Inflammatory macrophage (primary cell): Measurements from ENCODE around the gene MYH7B.

ENCODE experiments used
- DNase-seq, 2 donors: peaks; one replicate each; pipeline ENCODE4 v3.0.0-alpha.2; 2020 to 2022

The MYH7B gene

GRCh38 chr20:34977365-34978091, 21.9 kb downstream of the MYH7B start:
- no peak for DNase-seq

- DNase-seq, result no peak
These were observed 22.6 kb downstream of the MYH7B start for GRCh38 chr20:34978092-34978744.

DNA sequence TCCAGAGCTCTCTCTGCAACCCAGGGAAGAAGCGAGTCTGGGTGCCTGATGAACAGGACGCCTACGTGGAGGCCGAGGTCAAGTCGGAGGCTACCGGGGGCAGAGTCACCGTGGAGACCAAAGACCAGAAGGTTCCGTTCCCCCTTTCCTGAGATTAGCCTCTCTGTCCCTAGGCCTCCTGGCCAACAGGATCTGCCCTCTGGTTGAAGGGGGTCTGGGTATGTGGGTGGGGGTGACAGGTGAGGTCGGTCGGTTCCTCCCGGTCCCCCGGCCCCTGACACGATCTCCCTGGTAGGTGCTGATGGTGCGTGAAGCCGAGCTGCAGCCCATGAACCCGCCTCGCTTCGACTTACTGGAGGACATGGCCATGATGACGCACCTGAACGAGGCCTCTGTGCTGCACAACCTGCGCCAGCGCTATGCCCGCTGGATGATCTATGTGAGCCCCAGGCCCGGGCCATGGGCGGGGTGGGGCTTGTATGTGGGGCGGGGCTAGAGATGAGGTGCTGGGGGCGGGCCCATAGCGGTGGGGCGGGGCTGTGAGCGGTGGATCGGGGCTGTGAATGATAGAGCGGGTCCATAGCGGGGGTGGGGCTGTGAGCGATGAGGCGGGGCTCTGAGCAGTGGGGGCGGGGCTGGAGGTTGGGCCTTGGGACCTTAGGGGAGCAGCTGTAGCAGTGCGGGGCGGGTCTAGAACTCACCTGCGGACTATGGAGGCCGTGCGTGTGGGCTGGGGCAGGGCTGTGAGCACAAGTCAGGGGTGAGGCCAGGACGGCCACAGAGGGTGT, 23.9 kb downstream of the MYH7B start:
- no peak for DNase-seq

GRCh38 chr20:34980543-34981233, 25.0 kb downstream of the MYH7B start:
- DNase-seq, result no peak

DNA sequence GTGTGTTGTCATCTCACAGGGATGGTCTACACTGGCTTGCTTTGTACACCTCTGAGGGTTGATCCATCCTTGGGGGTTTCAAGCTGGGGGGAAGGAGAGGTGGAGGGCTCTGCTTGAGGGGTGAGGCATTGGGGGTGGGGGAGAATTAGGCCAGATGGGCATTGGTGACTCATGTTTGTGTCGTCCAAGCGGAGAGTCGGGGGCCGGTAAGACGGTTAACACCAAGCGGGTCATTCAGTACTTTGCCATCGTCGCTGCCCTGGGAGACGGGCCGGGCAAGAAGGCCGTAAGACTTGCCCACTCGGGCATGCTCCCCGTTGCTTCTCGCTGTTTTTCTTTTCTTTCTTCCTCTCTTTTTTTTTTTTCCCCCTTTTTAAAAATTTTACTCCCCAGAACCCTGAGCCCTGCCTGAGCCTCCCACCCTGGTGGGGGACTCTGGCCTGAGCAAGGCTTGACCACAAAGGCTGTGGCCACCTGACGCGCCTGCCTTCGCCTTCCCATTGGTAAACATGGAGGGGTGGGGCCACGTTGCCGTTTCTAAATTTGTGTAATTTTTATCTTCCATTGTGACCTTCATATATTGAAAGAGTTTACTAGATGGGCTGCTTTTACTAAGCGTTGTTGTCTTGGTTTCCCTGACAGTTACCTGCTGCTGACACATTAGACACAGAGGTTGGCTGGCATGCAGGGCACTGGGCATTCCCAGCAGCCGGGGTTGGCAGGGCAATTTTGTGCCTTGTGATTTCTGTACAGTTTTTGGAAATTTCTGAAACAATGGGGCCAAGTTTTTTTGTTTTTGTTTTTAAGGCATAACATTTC, 26.8 kb downstream of the MYH7B start:
- no peak for DNase-seq

DNA sequence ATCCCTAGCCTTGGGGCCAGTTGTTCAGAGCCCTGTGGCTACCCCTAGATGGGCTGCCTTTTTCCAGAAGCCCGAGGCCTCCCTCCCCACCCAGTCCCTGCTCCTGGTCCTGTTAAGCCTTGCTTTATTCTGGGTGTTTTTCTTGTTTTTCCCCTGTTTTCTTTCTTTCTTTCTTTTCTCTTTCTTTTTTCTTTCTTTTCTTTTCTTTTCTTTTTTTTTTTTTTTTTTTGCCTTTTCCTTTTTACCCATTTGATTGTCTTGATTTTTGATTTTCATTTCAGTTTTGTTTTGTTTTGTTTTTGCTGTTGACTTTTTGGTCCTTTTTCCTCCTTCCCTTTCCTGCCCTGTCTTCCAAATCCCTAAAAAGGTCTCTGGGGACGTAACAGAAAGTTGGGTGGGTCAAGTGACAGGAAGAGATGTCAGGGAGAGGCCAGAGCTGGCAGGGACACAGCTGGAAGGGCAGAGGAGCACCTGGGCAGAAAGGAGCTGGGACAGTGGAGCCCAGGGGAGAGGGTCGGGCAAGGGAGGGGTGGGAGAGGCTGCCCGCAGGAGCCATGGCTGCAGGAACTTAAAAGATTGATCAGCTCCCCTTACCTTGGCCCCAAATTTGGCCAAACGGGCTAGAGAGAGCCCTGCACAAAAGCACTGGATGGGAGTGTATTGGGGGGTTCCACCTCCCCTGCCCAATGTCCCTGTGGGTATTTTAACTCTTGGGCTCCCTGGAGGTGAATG, 27.6 kb downstream of the MYH7B start:
- no peak for DNase-seq

GRCh38 chr20:34983995-34984735, 28.5 kb downstream of the MYH7B start:
- no peak for DNase-seq

GRCh38 chr20:34984756-34985261, 29.1 kb downstream of the MYH7B start:
- DNase-seq, result no peak

- no peak for DNase-seq
These were observed 30.0 kb downstream of the MYH7B start for GRCh38 chr20:34985461-34986310.

DNA sequence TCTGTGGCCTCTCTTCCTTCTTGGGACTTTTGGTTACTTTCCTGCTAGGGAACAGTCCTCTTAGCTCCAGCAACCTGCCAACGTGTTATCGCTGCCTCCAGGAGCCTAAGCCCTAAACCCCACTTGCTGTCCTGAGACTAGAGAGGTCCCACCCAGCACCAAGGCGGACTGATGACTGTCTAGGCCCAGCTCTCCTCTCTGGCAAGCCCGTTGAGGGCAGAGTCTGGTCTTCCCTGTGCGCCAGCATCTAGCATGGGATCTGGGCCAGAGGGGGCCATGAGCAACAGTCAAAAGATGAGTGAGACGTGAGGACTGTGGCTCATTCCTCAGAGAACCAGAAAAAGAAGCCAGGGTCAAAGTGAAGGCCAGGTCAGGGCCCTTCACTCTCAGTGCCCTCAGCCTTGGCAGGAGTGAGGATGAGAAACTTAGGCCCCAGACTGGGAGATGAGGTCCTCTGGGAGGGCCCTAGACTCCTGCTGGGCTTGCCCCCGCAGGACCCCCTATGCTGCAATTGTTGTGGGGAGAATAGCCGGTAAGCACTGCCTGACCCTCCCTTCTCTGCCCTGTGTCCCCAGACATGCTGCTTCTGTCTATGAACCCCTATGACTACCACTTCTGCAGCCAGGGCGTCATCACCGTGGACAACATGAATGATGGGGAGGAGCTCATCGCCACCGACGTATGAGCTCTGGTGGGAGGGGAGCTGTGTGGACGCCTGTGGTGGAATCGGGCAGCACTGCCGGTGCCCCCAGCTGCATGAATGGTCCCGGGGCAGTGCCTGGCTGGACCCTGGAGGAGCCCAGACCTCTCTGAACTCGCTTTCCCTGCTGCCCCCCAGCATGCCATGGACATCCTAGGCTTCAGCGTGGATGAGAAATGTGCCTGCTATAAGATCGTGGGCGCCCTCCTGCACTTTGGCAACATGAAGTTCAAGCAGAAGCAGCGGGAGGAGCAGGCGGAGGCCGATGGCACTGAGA, 30.9 kb downstream of the MYH7B start:
- no peak for DNase-seq

DNA sequence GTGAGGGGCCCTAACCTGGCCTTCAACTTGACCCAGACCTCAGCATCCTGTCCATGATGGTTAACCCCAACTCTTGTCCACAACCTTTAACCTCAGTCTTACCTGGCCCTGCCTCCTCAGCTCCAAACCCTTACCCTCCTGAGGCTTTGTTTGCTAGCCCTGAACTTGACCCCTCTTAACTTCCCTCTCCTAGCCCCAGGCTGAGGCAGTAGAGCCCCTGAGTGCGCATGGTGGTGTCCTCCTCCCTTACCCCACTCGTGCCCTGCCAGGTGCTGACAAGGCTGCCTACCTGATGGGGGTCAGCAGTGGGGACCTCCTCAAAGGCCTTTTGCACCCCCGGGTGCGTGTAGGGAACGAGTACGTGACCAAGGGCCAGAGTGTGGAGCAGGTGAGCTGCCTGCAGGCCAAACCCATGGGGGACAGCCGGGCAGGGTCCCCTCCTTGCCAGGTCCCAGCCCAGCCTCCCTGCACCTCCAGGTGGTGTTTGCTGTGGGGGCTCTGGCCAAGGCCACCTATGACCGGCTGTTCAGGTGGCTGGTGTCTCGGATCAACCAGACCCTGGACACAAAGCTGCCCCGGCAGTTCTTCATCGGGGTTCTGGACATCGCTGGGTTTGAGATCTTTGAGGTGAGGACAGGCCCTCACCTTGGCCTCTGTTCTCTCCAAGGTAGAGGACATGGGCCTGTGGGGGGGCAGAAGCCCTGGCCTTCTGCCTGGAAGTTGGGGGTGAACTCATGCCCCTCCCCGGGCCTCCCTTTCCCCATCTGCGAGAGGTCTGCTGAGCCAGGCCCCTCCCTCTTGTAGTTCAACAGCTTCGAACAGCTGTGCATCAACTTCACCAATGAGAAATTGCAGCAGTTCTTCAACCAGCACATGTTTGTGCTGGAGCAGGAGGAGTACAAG, 31.9 kb downstream of the MYH7B start:
- DNase-seq, result no peak

GRCh38 chr20:34988191-34988540, 32.5 kb downstream of the MYH7B start:
- DNase-seq, result no peak

DNA sequence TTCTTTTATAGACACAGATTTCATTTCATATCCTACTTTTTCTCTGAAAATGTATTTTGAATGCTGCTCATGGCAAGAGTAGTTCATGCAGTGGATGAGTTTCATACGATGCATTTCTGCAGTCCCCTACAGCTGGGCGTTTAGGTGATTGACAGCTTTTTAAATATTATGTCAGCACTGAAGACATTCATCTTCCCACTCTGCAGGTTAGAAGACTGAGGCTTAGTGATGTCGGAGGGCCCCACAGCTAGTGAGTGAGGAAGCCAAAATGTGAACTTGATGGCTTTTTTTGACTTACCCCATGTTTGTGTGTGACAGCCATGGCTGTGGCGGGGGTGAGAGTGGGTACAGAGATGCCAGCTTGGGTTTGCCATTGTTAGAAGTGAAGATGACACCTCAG, 33.5 kb downstream of the MYH7B start:
- no peak for DNase-seq

GRCh38 chr20:34989670-34990069, 34.0 kb downstream of the MYH7B start:
- no peak for DNase-seq

- no peak for DNase-seq
These were observed 34.6 kb downstream of the MYH7B start for GRCh38 chr20:34990231-34990630.

DNA sequence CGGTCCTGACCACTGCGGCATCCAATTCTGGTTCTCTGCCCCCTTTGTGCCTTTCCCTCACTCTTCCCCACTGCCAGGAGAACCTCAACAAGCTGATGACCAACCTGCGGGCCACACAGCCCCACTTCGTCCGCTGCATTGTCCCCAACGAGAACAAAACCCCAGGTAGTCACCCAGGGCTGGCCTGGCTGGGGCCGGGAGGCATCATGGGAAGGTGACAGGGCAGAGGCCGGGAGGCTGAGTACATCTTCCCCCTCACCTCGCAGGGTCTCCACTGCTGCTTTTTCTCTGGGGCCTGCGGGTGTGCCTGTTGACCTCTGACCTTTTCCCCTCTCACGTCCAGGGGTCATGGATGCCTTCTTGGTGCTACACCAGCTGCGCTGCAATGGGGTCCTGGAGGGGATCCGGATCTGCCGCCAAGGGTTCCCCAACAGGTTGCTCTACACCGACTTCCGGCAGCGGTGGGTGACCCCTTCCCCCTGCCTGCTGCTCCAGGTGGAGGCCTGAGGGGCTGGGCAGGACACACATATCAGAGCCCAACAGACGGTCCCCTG, 35.1 kb downstream of the MYH7B start:
- no peak for DNase-seq
